Astrocyte of the spinal cord (primary cell): ENCODE data around the gene MAP4K1.
"Not testable (repeated sequence)": the region's sequence is repeated elsewhere in the genome, so short reads cannot be mapped to it uniquely, and the experiment has no call there.

Source experiments
- DNase-seq: peaks from one replicate; pipeline ENCODE4 v3.0.0; 2011; ENCODE audit warnings: low read depth, low spot score
- H3K4me3 ChIP-seq: 2 replicates; pipeline ENCODE4 v1.5.1; 2011; ENCODE audit warnings: low read depth, mild to moderate bottlenecking, low read length, moderate library complexity
- CTCF ChIP-seq: IDR thresholded peaks from 2 replicates; pipeline ENCODE4 v1.5.1; 2012; ENCODE audit warnings: low read depth, mild to moderate bottlenecking, low read length, inconsistent platforms
- in situ Hi-C: cut with HindIII; loops from 2 replicates; pipeline ENCODE4 v1.10.0; 2017; ENCODE audit warnings: low sequenced_read_pairs

MAP4K1 gene

GRCh38 chr19:38614289-38614688, 3.5 kb downstream of the MAP4K1 start:
- in situ Hi-C loops: no loop called here
- TF ChIP-seq CTCF: no peak
- DNase-seq: no peak
- H3K4me3 ChIP-seq: no peak overlapping the region

- no peak for TF ChIP-seq CTCF
- DNase-seq: no peak
- H3K4me3 ChIP-seq: no peak overlapping the region
- in situ Hi-C loops: no loop called here
These were observed 11.6 kb downstream of the MAP4K1 start for GRCh38 chr19:38606131-38606530.

- in situ Hi-C loops, H3K4me3 ChIP-seq, DNase-seq: not testable (repeated sequence)
These were observed 14.9 kb downstream of the MAP4K1 start for GRCh38 chr19:38602856-38603255.

- no peak for DNase-seq
- no peak for TF ChIP-seq CTCF
- in situ Hi-C loops: no loop called here
These were observed 18.0 kb downstream of the MAP4K1 start for GRCh38 chr19:38599722-38600121.

GRCh38 chr19:38597075-38597474, 20.7 kb downstream of the MAP4K1 start:
- no peak for TF ChIP-seq CTCF
- no peak overlapping the region for H3K4me3 ChIP-seq
- DNase-seq: no peak
- in situ Hi-C loops: no loop called here

More at GRCh38 chr19:38599722-38600121, 18.0 kb downstream of the MAP4K1 start:
- no peak overlapping the region for H3K4me3 ChIP-seq

- peak; percentile 3 for DNase-seq
- no peak overlapping the region for H3K4me3 ChIP-seq
- TF ChIP-seq CTCF: no peak
- in situ Hi-C loops: no loop called here
These were observed 21.4 kb downstream of the MAP4K1 start for GRCh38 chr19:38596057-38596981.

- in situ Hi-C loops: no loop called here
- no peak overlapping the region for H3K4me3 ChIP-seq
- DNase-seq: no peak
- TF ChIP-seq CTCF: no peak
These were observed 24.8 kb downstream of the MAP4K1 start for GRCh38 chr19:38592940-38593339.
